Neural cell (in vitro differentiated cells): ENCODE measurements around the gene LMOD1. TPM values are rescaled to one million over a fixed set of nuclear protein-coding genes. Genes with fewer than 3 reads are reported as not detected.
A peak's percentile ranks its signal among the peaks of the same experiment; 100 is the strongest.

Source experiments
- H2AFZ ChIP-seq: fragments of 200-600, 300-800 bp; sonication (generic), shearing (Covaris generic); 2 replicates; pipeline ENCODE4 v1.6.0; 2014; ENCODE audit warnings: low read depth, mild to moderate bottlenecking, antibody characterized with exemption, low read length, moderate library complexity
- H3F3A ChIP-seq: fragments of 200-600 bp; shearing (Covaris generic); 2 replicates; pipeline ENCODE4 v1.6.1; 2016; ENCODE audit warnings: mild to moderate bottlenecking, moderate library complexity, mixed read lengths, antibody characterized with exemption, low read length; ENCODE audit not compliant: insufficient read depth, poor library complexity, severe bottlenecking
- H3K27ac ChIP-seq: fragments of 200-600, 300-800 bp; sonication (generic), shearing (Covaris generic); 2 replicates; pipeline ENCODE4 v1.5.1; 2014; ENCODE audit warnings: mild to moderate bottlenecking, low read length, moderate library complexity
- H3K27me3 ChIP-seq: fragments of 300-800, 200-600 bp; sonication (generic), shearing (Covaris generic); 2 replicates; pipeline ENCODE4 v1.6.0; 2014; ENCODE audit warnings: mild to moderate bottlenecking, low read depth, low read length, moderate library complexity; ENCODE audit not compliant: insufficient read depth
- H3K36me3 ChIP-seq: fragments of 300-800, 200-600 bp; sonication (generic), shearing (Covaris generic); 2 replicates; pipeline ENCODE4 v1.5.1; 2014; ENCODE audit warnings: mild to moderate bottlenecking, antibody characterized with exemption, low read length, moderate library complexity; ENCODE audit not compliant: insufficient read depth
- H3K4me2 ChIP-seq: fragments of 300-800, 200-600 bp; sonication (generic), shearing (Covaris generic); 2 replicates; pipeline ENCODE4 v1.6.0; 2014; ENCODE audit warnings: mild to moderate bottlenecking, low read length
- H3K4me3 ChIP-seq: fragments of 300-800, 200-600 bp; sonication (generic), shearing (Covaris generic); 2 replicates; pipeline ENCODE4 v1.5.1; 2014; ENCODE audit warnings: mild to moderate bottlenecking, low read length, moderate library complexity
- H3K79me2 ChIP-seq: fragments of 200-600 bp; shearing (Covaris generic); replicated peaks from 2 replicates; pipeline ENCODE4 v1.6.0; 2014; ENCODE audit warnings: mild to moderate bottlenecking, low read length, moderate library complexity; ENCODE audit not compliant: insufficient read depth
- H3K9ac ChIP-seq: fragments of 300-800, 200-600 bp; sonication (generic), shearing (Covaris generic); 2 replicates; pipeline ENCODE4 v1.6.1; 2016; ENCODE audit warnings: mild to moderate bottlenecking, low read length, mixed read lengths
- H3K9me2 ChIP-seq: fragments of 200-600 bp; shearing (Covaris generic); 2 replicates; pipeline ENCODE4 v1.6.1; 2016; ENCODE audit warnings: mild to moderate bottlenecking, low read length, mixed read lengths; ENCODE audit not compliant: insufficient read depth
- H3K9me3 ChIP-seq: fragments of 200-600, 300-800 bp; sonication (generic), shearing (Covaris generic); 2 replicates; pipeline ENCODE4 v1.6.1; 2016; ENCODE audit warnings: mild to moderate bottlenecking, mixed run types, low read length, moderate library complexity, mixed read lengths
- H4K20me1 ChIP-seq: fragments of 200-600 bp; shearing (Covaris generic); 2 replicates; pipeline ENCODE4 v1.6.1; 2016; ENCODE audit warnings: mild to moderate bottlenecking, mixed run types; ENCODE audit not compliant: insufficient read depth
- EP300 ChIP-seq: fragments of 450-650 bp; conservative IDR thresholded peaks from 2 replicates; pipeline ENCODE4 v1.6.1; 2014; ENCODE audit warnings: antibody characterized with exemption, mild to moderate bottlenecking, moderate library complexity; ENCODE audit not compliant: poor library complexity, severe bottlenecking
- EZH2 ChIP-seq: fragments of 200-600, 300-800 bp; shearing (Covaris generic), sonication (generic); IDR thresholded peaks from 2 replicates; pipeline ENCODE4 v1.6.1; 2014; ENCODE audit warnings: antibody characterized with exemption, low read length, borderline replicate concordance, mild to moderate bottlenecking; ENCODE audit not compliant: insufficient read depth, poor library complexity, severe bottlenecking
- MXI1 ChIP-seq: fragments of 450-650 bp; conservative IDR thresholded peaks from 2 replicates; pipeline ENCODE4 v1.6.1; 2014; ENCODE audit warnings: antibody characterized with exemption, mild to moderate bottlenecking; ENCODE audit not compliant: poor library complexity, severe bottlenecking
- POLR2AphosphoS5 ChIP-seq: IDR thresholded peaks from 2 replicates; pipeline ENCODE4 v1.6.1; 2012
- RAD21 ChIP-seq: fragments of 450-650 bp; conservative IDR thresholded peaks from 2 replicates; pipeline ENCODE4 v1.6.1; 2014; ENCODE audit warnings: antibody characterized with exemption, mild to moderate bottlenecking, moderate library complexity
- SMC3 ChIP-seq: fragments of 450-650 bp; conservative IDR thresholded peaks from 2 replicates; pipeline ENCODE4 v1.6.1; 2014; ENCODE audit warnings: antibody characterized with exemption, mild to moderate bottlenecking, moderate library complexity; ENCODE audit not compliant: poor library complexity
- TAF1 ChIP-seq: IDR thresholded peaks from 2 replicates; pipeline ENCODE4 v1.6.1; 2012; ENCODE audit warnings: low read depth
- polyA plus RNA-seq: library from polyadenylated mRNA; depleted of rRNA; stranded (reverse); fragments of >200 nt; gene quantifications from 2 replicates; pipeline ENCODE4 v1.2.3, GENCODE V29; 2014
- TF ChIP-seq, protein P1 (sequence below): IDR thresholded peaks from 2 replicates; pipeline ENCODE4 v1.6.1; 2012; ENCODE audit warnings: borderline replicate concordance
- TF ChIP-seq, protein P2 (sequence below): fragments of 450-650 bp; IDR thresholded peaks from 2 replicates; pipeline ENCODE4 v1.5.1; 2014; ENCODE audit warnings: antibody characterized with exemption, mild to moderate bottlenecking, moderate library complexity; ENCODE audit not compliant: poor library complexity, severe bottlenecking

The LMOD1 gene
- polyA plus RNA-seq, 1 donor from 2014 or later: not detected

- H3K4me2 ChIP-seq: no peak overlapping the region
- peaks cover 17% of the 10 kb centered on the region for H3K27me3 ChIP-seq
- H3F3A ChIP-seq: no peaks in the 10 kb centered on the region
- H3K36me3 ChIP-seq: no peaks in the 10 kb centered on the region
- no peaks in the 10 kb centered on the region for H4K20me1 ChIP-seq
- TF ChIP-seq EP300 (no peak), EZH2 (no peak), POLR2AphosphoS5 (no peak)
- H2AFZ ChIP-seq: no peak overlapping the region
- H3K4me3 ChIP-seq: no peak overlapping the region
- H3K27ac ChIP-seq: no peak overlapping the region
- H3K9ac ChIP-seq: no peak overlapping the region
- no peaks in the 10 kb centered on the region for H3K9me2 ChIP-seq
- H3K79me2 ChIP-seq: no peaks in the 10 kb centered on the region
- no peaks in the 10 kb centered on the region for H3K9me3 ChIP-seq
Observed at GRCh38 chr1:201890223-201890622, 56.1 kb downstream of the LMOD1 start.

DNA sequence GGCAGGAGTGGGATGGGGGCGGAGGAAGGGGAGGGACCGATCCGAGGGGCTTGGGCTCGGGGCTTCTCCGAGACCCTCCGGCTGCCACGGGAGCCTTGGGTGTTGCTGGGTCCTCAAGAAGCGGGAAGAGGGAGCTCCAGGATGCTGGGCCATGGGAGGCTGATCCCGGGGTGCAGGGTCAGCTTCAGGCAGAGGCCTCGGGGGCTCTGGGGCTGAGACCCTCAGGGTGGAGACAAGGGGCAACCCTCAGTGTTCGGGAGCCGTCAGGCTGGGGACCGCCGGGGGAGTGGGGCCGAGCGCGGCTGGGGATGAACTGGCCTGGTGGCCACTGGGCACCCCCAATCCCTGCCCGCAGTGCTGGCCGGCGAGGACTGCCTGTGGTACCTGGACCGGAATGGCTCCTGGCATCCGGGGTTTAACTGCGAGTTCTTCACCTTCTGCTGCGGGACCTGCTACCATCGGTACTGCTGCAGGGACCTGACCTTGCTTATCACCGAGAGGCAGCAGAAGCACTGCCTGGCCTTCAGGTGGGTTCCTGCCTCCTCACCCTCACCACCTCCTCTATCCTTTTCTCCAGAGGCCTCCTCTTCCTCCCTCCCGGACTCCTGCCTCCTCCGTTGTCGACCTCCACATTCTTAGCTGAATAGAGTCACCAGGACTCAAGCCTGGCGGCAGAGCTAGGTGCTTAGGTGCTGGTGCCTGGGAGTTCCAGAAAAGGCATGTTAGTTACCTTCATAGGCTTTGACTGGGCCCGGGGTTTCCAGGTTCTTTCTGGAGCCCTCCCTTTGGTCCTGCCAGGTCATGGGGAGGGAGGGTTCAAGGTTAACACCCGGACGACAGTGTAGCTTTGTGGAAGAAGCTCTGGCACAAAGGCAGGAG lies 57.0 kb downstream of the LMOD1 start:
- Histone ChIP-seq H4K20me1 (no peaks in the 10 kb centered on the region), H2AFZ (peak overlapping the region; percentile 42), H3K27ac (no peak overlapping the region), H3F3A (no peaks in the 10 kb centered on the region), H3K9me2 (no peaks in the 10 kb centered on the region), H3K79me2 (no peaks in the 10 kb centered on the region), H3K4me2 (no peak overlapping the region), H3K27me3 (peaks cover 17% of the 10 kb centered on the region), H3K9ac (peak overlapping the region; percentile 53), H3K4me3 (peak overlapping the region; percentile 60), H3K36me3 (no peaks in the 10 kb centered on the region), H3K9me3 (no peaks in the 10 kb centered on the region)
- TF ChIP-seq EP300: no peak
- TF ChIP-seq, protein P1, sequence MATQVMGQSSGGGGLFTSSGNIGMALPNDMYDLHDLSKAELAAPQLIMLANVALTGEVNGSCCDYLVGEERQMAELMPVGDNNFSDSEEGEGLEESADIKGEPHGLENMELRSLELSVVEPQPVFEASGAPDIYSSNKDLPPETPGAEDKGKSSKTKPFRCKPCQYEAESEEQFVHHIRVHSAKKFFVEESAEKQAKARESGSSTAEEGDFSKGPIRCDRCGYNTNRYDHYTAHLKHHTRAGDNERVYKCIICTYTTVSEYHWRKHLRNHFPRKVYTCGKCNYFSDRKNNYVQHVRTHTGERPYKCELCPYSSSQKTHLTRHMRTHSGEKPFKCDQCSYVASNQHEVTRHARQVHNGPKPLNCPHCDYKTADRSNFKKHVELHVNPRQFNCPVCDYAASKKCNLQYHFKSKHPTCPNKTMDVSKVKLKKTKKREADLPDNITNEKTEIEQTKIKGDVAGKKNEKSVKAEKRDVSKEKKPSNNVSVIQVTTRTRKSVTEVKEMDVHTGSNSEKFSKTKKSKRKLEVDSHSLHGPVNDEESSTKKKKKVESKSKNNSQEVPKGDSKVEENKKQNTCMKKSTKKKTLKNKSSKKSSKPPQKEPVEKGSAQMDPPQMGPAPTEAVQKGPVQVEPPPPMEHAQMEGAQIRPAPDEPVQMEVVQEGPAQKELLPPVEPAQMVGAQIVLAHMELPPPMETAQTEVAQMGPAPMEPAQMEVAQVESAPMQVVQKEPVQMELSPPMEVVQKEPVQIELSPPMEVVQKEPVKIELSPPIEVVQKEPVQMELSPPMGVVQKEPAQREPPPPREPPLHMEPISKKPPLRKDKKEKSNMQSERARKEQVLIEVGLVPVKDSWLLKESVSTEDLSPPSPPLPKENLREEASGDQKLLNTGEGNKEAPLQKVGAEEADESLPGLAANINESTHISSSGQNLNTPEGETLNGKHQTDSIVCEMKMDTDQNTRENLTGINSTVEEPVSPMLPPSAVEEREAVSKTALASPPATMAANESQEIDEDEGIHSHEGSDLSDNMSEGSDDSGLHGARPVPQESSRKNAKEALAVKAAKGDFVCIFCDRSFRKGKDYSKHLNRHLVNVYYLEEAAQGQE: no peak
- no peak for TF ChIP-seq MXI1
- TF ChIP-seq RAD21: no peak
- TF ChIP-seq TAF1: no peak
- TF ChIP-seq, protein P2, sequence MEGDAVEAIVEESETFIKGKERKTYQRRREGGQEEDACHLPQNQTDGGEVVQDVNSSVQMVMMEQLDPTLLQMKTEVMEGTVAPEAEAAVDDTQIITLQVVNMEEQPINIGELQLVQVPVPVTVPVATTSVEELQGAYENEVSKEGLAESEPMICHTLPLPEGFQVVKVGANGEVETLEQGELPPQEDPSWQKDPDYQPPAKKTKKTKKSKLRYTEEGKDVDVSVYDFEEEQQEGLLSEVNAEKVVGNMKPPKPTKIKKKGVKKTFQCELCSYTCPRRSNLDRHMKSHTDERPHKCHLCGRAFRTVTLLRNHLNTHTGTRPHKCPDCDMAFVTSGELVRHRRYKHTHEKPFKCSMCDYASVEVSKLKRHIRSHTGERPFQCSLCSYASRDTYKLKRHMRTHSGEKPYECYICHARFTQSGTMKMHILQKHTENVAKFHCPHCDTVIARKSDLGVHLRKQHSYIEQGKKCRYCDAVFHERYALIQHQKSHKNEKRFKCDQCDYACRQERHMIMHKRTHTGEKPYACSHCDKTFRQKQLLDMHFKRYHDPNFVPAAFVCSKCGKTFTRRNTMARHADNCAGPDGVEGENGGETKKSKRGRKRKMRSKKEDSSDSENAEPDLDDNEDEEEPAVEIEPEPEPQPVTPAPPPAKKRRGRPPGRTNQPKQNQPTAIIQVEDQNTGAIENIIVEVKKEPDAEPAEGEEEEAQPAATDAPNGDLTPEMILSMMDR: no peak
- TF ChIP-seq EZH2: no peak
- no peak for TF ChIP-seq SMC3
